SK-N-MC (cell line): Measurements from ENCODE around the gene GGTA1.

Experiments
- EZH2 ChIP-seq: fragments of 200-600 bp; sonication (generic); IDR thresholded peaks from one replicate; pipeline ENCODE4 v1.6.1; 2017; ENCODE audit warnings: antibody characterized with exemption
- FOXP2 ChIP-seq: optimal IDR thresholded peaks from 2 replicates; pipeline ENCODE3; 2011; ENCODE audit warnings: mild to moderate bottlenecking, moderate library complexity; ENCODE audit not compliant: insufficient read depth; ENCODE audit errors: extremely low read length, control extremely low read depth
- POLR2AphosphoS5 ChIP-seq: IDR thresholded peaks from 2 replicates; pipeline ENCODE4 v1.6.1; 2012; ENCODE audit warnings: mild to moderate bottlenecking, low read depth, low read length, borderline replicate concordance

DNA sequence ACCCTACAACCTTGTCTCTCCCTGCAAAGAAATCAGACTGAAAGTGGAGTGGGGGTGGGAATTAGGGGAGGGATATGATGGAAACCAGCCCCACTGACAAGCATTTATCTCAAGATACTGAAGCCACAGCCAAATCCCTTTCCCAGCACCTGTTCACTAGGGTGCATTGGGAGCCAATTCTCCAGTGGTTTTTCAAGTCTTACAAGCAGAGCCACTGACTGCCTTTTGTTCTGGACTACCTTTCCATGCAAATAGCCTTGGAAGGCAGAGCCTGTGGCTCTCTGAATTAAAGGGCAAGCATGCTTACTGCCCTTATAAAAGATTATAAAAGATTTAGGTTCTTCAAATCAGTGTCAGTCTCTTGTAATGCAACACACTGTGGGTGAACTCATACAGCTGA lies 8.8 kb upstream of the GGTA1 start:
- TF ChIP-seq POLR2AphosphoS5 (no peak), EZH2 (no peak), FOXP2 (no peak)
